WTC11 (cell line): ENCODE data around the gene FOXK1. TPM values are rescaled to one million over a fixed set of nuclear protein-coding genes. Genes with fewer than 3 reads are reported as not detected.

ENCODE experiments used
- ATAC-seq: fragments of 200-7000 bp; cut with Tn5 transposase; 2 replicates; pipeline ENCODE4 v1.10.0; 2021; ENCODE audit warnings: mild to moderate bottlenecking, moderate library complexity
- CTCF ChIA-PET: fragments of 300-600 bp; sonication (Branson Sonifier 250); formaldehyde crosslinking; loops from one replicate; lab custom pipeline; 2021; ENCODE audit warnings: antibody characterized with exemption; lab: Charles Lee
- POLR2A ChIA-PET: fragments of 350-600 bp; sonication (Branson Sonifier 250); formaldehyde crosslinking; loops from one replicate; lab custom pipeline; 2021; ENCODE audit warnings: antibody characterized with exemption; lab: Charles Lee
- DNase-seq: peaks from one replicate; pipeline ENCODE4 v3.0.0; 2021; ENCODE audit warnings: low spot score
- H3K27ac Mint-ChIP-seq: 2 replicates; pipeline ENCODE4 v1.8.0; 2021; ENCODE audit warnings: mixed read lengths
- H3K27me3 Mint-ChIP-seq: 2 replicates; pipeline ENCODE4 v1.8.0; 2021; ENCODE audit warnings: low read depth, mild to moderate bottlenecking, moderate library complexity, mixed read lengths
- H3K36me3 Mint-ChIP-seq: 2 replicates; pipeline ENCODE4 v1.8.0; 2021; ENCODE audit warnings: mixed read lengths
- H3K4me1 Mint-ChIP-seq: 2 replicates; pipeline ENCODE4 v1.8.0; 2022; ENCODE audit warnings: mixed read lengths
- H3K4me3 Mint-ChIP-seq: 2 replicates; pipeline ENCODE4 v1.8.0; 2021; ENCODE audit warnings: mild to moderate bottlenecking, moderate library complexity, mixed read lengths
- H3K9me3 Mint-ChIP-seq: 2 replicates; pipeline ENCODE4 v1.8.0; 2021; ENCODE audit warnings: mixed read lengths
- AFF4 ChIP-seq: sonication (generic); formaldehyde crosslinking; IDR thresholded peaks from 2 replicates; pipeline ENCODE4 v1.8.1; 2023; ENCODE audit warnings: mild to moderate bottlenecking, missing genetic modification reagents, borderline replicate concordance
- ARID4B ChIP-seq: sonication (generic); formaldehyde crosslinking; IDR thresholded peaks from 2 replicates; pipeline ENCODE4 v1.8.0; 2023; ENCODE audit warnings: missing genetic modification reagents, mild to moderate bottlenecking, borderline replicate concordance
- ATF1 ChIP-seq: sonication (generic); formaldehyde crosslinking; IDR thresholded peaks from 2 replicates; pipeline ENCODE4 v1.8.1; 2023; ENCODE audit warnings: mild to moderate bottlenecking, moderate library complexity, missing genetic modification reagents
- ETV6 ChIP-seq: sonication (generic); formaldehyde crosslinking; IDR thresholded peaks from 2 replicates; pipeline ENCODE4 v1.8.1; 2022; ENCODE audit warnings: mild to moderate bottlenecking, missing genetic modification reagents
- FOXP1 ChIP-seq: sonication (generic); formaldehyde crosslinking; IDR thresholded peaks from 2 replicates; pipeline ENCODE4 v1.8.0; 2022; ENCODE audit warnings: missing genetic modification reagents, mild to moderate bottlenecking, moderate library complexity, borderline replicate concordance
- GABPB1 ChIP-seq: sonication (generic); formaldehyde crosslinking; IDR thresholded peaks from 2 replicates; pipeline ENCODE4 v1.8.1; 2023; ENCODE audit warnings: mild to moderate bottlenecking, missing genetic modification reagents
- GRHL2 ChIP-seq: fragments of 250-450 bp; sonication (Bioruptor Pico); IDR thresholded peaks from 2 replicates; pipeline ENCODE4 v1.8.0; 2022; ENCODE audit warnings: mild to moderate bottlenecking, moderate library complexity; ENCODE audit not compliant: insufficient replicate concordance, severe bottlenecking
- HMGA2 ChIP-seq: fragments of 250-450 bp; sonication (Bioruptor Pico); IDR thresholded peaks from 2 replicates; pipeline ENCODE4 v1.4.0; 2021; ENCODE audit warnings: mild to moderate bottlenecking, moderate library complexity
- NFE2L1 ChIP-seq: sonication (generic); formaldehyde crosslinking; IDR thresholded peaks from 2 replicates; pipeline ENCODE4 v1.8.1; 2023; ENCODE audit warnings: missing genetic modification reagents
- NFYB ChIP-seq: sonication (generic); formaldehyde crosslinking; conservative IDR thresholded peaks from 2 replicates; pipeline ENCODE4 v1.8.0; 2022; ENCODE audit warnings: low read depth, missing genetic modification reagents
- OVOL2 ChIP-seq: fragments of 250-450 bp; sonication (Bioruptor Pico); IDR thresholded peaks from 2 replicates; pipeline ENCODE4 v1.9.0; 2021; ENCODE audit warnings: mild to moderate bottlenecking, borderline replicate concordance
- ZBTB21 ChIP-seq: sonication (generic); formaldehyde crosslinking; IDR thresholded peaks from 2 replicates; pipeline ENCODE4 v1.8.1; 2023; ENCODE audit warnings: mild to moderate bottlenecking, missing genetic modification reagents, borderline replicate concordance
- ZNF423 ChIP-seq: fragments of 250-450 bp; sonication (Bioruptor Pico); IDR thresholded peaks from 2 replicates; pipeline ENCODE4 v2.1.2; 2022; ENCODE audit warnings: mild to moderate bottlenecking, moderate library complexity
- total RNA-seq: library from RNA; stranded (reverse); gene quantifications from 3 replicates; pipeline ENCODE4 v1.2.3, GENCODE V29; 2021
- TF ChIP-seq, protein P1 (sequence below): sonication (generic); formaldehyde crosslinking; IDR thresholded peaks from 2 replicates; pipeline ENCODE4 v1.8.0; 2023; ENCODE audit warnings: missing genetic modification reagents

Gene FOXK1
- total RNA-seq, 1 experiment from 2014 or later, result 21.9 TPM

- TF ChIP-seq ZBTB21 (CRISPR knock-in tag) (no peak), ATF1 (CRISPR knock-in tag) (no peak), ETV6 (CRISPR knock-in tag) (no peak), GABPB1 (CRISPR knock-in tag) (no peak), NFYB (CRISPR knock-in tag) (no peak), GRHL2 (CRISPR knock-in tag) (no peak)
- TF ChIP-seq, protein P1, sequence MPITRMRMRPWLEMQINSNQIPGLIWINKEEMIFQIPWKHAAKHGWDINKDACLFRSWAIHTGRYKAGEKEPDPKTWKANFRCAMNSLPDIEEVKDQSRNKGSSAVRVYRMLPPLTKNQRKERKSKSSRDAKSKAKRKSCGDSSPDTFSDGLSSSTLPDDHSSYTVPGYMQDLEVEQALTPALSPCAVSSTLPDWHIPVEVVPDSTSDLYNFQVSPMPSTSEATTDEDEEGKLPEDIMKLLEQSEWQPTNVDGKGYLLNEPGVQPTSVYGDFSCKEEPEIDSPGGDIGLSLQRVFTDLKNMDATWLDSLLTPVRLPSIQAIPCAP (CRISPR knock-in tag), result no peak
These were observed 136.1 kb downstream of the FOXK1 start (continued) for GRCh38 chr7:4818000-4818794.

DNA sequence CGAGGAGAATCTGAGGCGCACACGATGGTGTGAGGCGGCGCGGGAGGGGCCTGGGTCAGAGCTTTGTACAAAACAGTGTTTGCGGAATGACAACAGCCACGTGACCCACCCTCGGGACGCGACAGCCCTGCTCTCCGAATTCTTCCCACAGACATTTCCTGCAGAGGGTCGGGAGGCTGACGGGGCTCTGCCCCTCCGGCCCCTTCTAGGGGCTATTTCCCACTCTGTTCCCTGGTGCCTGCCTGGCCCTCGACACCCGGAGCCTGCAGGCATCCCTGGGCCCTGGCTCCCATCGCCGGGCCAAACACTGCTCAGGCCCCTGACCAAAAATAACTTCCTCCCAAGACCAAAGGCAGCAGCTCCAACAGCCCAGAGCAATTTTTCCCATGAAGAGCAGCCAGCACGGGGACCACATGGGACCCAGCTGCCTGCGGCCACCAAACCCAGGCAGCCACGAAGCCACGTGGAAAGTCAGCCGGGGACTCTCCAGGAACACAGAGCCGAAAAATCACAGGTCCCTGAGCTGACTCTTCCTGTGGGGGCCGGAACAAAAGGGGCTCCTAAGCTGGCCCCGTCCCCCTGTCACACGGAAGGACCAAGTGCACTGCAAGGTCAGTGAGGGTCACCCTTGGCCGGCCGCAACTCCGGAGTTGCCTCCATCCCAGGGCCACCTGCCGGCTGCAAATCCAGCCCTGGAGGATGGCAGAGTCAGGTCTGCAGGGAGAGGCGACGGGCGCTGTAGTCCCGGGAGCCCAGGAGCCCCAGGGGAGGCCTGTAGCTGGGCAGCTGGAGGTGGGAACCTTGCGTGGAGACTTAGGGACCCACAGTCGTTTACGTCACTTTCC, 137.7 kb downstream of the FOXK1 start:
- ChIA-PET CTCF (interaction anchor here (0.5 to 4.7 kb wide), 6 partner anchors 10 to 212 kb away, joined by 3 to 22 read pairs (median 3); partner anchors contain the start of gene RADIL), POLR2A (no interaction called here)
- Mint-ChIP-seq H3K4me1 (no peaks in the 10 kb centered on the region), H3K27me3 (no peaks in the 10 kb centered on the region), H3K27ac (no peak overlapping the region), H3K9me3 (no peaks in the 10 kb centered on the region), H3K36me3 (no peaks in the 10 kb centered on the region), H3K4me3 (no peak overlapping the region)
- ATAC-seq (no peak), DNase-seq (no peak)
- TF ChIP-seq NFE2L1 (CRISPR knock-in tag) (no peak), AFF4 (CRISPR knock-in tag) (no peak), HMGA2 (no peak), OVOL2 (CRISPR knock-in tag) (no peak), FOXP1 (no peak), ARID4B (no peak), ZNF423 (CRISPR knock-in tag) (no peak)
